Activated CD8-positive, alpha-beta T cell treated with anti-CD3 and anti-CD28 coated beads for 36 hours (primary cell): ENCODE results near the gene WHRN. TPM values are rescaled to one million over a fixed set of nuclear protein-coding genes. Genes with fewer than 3 reads are reported as not detected.
A peak's percentile ranks its signal among the peaks of the same experiment; 100 is the strongest.

Experiments
- ATAC-seq: fragments of 200-7000 bp; cut with Tn5 transposase; one replicate; pipeline ENCODE4 v1.10.0; 2021; ENCODE audit warnings: mild to moderate bottlenecking, moderate library complexity
- CTCF ChIA-PET: fragments of 350-600 bp; sonication (Branson Sonifier 250); formaldehyde crosslinking; loops from one replicate; lab custom pipeline; 2021; ENCODE audit warnings: antibody characterized with exemption; lab: Charles Lee
- POLR2A ChIA-PET: fragments of 350-600 bp; sonication (Branson Sonifier 250); formaldehyde crosslinking; loops from one replicate; lab custom pipeline; 2021; ENCODE audit warnings: antibody characterized with exemption; lab: Charles Lee
- DNase-seq: peaks from one replicate; pipeline ENCODE4 v3.0.0-alpha.2; 2020
- H3K27ac Mint-ChIP-seq: one replicate; pipeline ENCODE4 v1.8.0; 2021; ENCODE audit warnings: mild to moderate bottlenecking, mixed read lengths
- H3K27me3 Mint-ChIP-seq: one replicate; pipeline ENCODE4 v1.8.0; 2021; ENCODE audit warnings: mixed read lengths
- H3K36me3 Mint-ChIP-seq: one replicate; pipeline ENCODE4 v1.8.0; 2021; ENCODE audit warnings: low read depth, mixed read lengths
- H3K4me1 Mint-ChIP-seq: one replicate; pipeline ENCODE4 v1.8.0; 2021; ENCODE audit warnings: low read depth, mixed read lengths
- H3K4me3 Mint-ChIP-seq: one replicate; pipeline ENCODE4 v1.8.0; 2021; ENCODE audit warnings: mild to moderate bottlenecking, moderate library complexity, mixed read lengths
- H3K9me3 Mint-ChIP-seq: one replicate; pipeline ENCODE4 v1.8.0; 2021; ENCODE audit warnings: mixed read lengths
- intact Hi-C: fragments of 100-400 bp; cut with micrococcal nuclease; formaldehyde crosslinking; loops from one replicate; pipeline ENCODE4 v1.10.0; 2022
- total RNA-seq, 2 experiments: library from RNA; stranded (reverse); gene quantifications; one replicate each; pipeline ENCODE4 v1.2.3, GENCODE V29; 2021
- TF ChIP-seq, protein P1 (sequence below): fragments of 200-600 bp; IDR thresholded peaks from one replicate; pipeline ENCODE4 v1.8.0; 2022; ENCODE audit warnings: antibody characterized with exemption, mild to moderate bottlenecking

Gene WHRN
- total RNA-seq, 2 experiments from 2014 or later: 12.6 to 14.9 TPM

DNA sequence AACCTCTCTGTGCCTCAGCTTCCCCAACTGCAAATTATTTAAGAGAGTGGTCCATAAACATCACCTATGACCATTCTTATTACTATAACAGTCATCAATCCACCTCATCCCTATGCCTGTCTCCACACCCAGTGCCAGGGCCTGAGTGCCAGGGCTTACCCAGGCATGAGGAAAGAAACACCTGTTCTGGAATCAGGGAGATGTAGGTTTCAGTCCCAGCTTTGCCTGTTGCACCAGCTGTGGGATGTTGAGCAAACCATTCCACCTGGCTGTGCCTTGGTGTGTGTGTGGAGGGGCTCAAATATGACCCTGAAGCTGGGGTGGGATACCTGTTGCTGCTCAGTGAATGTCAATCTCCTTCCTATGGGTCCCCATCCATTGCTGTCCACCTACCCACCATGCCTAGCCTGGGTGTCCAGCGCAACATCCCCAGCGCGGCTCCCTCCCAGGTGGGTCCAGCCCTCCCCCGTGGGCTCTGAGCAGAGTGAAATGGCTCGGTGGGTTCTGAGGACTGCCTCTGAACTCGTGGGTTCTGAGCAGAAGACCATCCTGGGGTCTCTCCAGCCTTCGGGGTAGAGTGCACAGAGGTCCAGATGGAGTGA is 133.8 kb downstream of the WHRN start:
- CTCF ChIA-PET: interaction anchor here (0.9 to 4.2 kb wide), 2 partner anchors 15 to 33 kb away, joined by 3 to 72 read pairs; partner anchors contain the start of gene AKNA
- H3K27ac Mint-ChIP-seq: peak overlapping the region; percentile 89
- POLR2A ChIA-PET: interaction anchor here (1.0 to 14.2 kb wide), 5 partner anchors 9 to 22 kb away, joined by 3 to 351 read pairs (median 6); partner anchors contain the start of gene AKNA
- peaks cover 90% of the 10 kb centered on the region for H3K4me1 Mint-ChIP-seq
- ATAC-seq (no peak), DNase-seq (no peak)
- peak overlapping the region; percentile 72 for H3K4me3 Mint-ChIP-seq
- H3K36me3 Mint-ChIP-seq: peaks cover 90% of the 10 kb centered on the region
- TF ChIP-seq, protein P1, sequence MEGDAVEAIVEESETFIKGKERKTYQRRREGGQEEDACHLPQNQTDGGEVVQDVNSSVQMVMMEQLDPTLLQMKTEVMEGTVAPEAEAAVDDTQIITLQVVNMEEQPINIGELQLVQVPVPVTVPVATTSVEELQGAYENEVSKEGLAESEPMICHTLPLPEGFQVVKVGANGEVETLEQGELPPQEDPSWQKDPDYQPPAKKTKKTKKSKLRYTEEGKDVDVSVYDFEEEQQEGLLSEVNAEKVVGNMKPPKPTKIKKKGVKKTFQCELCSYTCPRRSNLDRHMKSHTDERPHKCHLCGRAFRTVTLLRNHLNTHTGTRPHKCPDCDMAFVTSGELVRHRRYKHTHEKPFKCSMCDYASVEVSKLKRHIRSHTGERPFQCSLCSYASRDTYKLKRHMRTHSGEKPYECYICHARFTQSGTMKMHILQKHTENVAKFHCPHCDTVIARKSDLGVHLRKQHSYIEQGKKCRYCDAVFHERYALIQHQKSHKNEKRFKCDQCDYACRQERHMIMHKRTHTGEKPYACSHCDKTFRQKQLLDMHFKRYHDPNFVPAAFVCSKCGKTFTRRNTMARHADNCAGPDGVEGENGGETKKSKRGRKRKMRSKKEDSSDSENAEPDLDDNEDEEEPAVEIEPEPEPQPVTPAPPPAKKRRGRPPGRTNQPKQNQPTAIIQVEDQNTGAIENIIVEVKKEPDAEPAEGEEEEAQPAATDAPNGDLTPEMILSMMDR: no peak
- H3K9me3 Mint-ChIP-seq: no peaks in the 10 kb centered on the region
- intact Hi-C loops: no loop called here
- H3K27me3 Mint-ChIP-seq: no peaks in the 10 kb centered on the region

DNA sequence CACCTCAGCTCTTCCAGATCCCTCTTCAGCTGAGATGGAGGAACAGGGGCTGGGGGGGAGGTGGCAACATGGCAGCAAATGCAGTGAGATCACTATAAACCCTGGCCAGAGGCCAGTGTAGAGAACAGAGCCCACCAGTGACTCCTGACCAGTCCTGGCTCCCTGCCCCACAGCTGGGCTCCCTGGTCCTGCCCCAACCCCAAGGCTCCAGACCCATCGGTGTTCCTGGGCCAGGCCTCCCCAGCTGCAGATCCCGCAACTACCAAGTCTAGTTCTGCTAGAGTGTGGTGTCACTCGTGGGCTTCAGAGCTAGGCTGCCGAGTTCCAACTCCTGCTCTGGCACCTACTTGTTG is 134.3 kb downstream of the WHRN start:
- ChIA-PET POLR2A (interaction anchor here (0.8 to 14.2 kb wide), 5 partner anchors 8 to 21 kb away, joined by 3 to 351 read pairs (median 6); partner anchors contain the start of gene AKNA), CTCF (interaction anchor here (0.9 to 4.2 kb wide), 2 partner anchors 15 to 33 kb away, joined by 3 to 72 read pairs; partner anchors contain the start of gene AKNA)
- TF ChIP-seq, protein P1: no peak
- intact Hi-C loops: no loop called here
- H3K9me3 Mint-ChIP-seq: no peaks in the 10 kb centered on the region
- no peaks in the 10 kb centered on the region for H3K27me3 Mint-ChIP-seq
- no peak overlapping the region for H3K4me3 Mint-ChIP-seq
- ATAC-seq: no peak
- peaks cover 92% of the 10 kb centered on the region for H3K4me1 Mint-ChIP-seq
- peaks cover 93% of the 10 kb centered on the region for H3K36me3 Mint-ChIP-seq
- DNase-seq: no peak
- peak overlapping the region; percentile 89 for H3K27ac Mint-ChIP-seq

DNA sequence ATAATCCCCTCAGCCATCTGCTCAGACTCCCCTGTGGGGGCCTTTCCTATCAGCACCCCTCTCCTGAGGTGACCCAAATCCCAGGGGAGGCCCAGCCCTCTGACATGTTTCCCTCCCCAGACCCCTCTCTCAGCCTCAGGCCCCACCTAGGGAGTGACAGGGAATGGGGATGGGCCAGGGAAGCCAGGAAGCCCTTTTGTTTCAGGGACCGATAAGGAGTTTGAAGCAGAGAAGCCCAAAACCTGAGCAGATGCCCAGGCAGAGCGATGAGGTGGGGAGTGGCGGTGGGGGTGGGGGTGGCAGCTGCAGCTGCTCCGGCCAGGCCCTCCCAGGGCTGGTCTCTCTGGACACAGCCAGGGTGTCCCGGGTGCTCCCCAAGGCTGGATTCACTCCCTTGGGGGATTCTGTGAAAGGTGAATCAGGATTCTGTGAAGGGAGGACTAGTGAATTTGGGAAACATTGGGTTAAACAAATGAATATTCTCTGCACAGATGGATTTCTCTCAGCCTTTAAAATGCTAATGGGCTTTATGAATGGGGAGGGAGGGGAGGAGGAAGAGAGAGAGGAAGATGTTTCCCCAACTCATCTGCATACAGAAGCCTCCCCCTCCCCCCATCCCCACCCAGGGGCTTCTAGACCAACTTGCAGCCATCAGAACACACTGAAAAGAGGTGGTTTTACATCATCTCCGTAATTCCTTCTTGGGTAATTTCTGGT is 134.9 kb downstream of the WHRN start:
- peaks cover 93% of the 10 kb centered on the region for H3K36me3 Mint-ChIP-seq
- CTCF ChIA-PET: interaction anchor here (0.9 to 4.2 kb wide), 2 partner anchors 16 to 32 kb away, joined by 3 to 72 read pairs; partner anchors contain the start of gene AKNA

DNA sequence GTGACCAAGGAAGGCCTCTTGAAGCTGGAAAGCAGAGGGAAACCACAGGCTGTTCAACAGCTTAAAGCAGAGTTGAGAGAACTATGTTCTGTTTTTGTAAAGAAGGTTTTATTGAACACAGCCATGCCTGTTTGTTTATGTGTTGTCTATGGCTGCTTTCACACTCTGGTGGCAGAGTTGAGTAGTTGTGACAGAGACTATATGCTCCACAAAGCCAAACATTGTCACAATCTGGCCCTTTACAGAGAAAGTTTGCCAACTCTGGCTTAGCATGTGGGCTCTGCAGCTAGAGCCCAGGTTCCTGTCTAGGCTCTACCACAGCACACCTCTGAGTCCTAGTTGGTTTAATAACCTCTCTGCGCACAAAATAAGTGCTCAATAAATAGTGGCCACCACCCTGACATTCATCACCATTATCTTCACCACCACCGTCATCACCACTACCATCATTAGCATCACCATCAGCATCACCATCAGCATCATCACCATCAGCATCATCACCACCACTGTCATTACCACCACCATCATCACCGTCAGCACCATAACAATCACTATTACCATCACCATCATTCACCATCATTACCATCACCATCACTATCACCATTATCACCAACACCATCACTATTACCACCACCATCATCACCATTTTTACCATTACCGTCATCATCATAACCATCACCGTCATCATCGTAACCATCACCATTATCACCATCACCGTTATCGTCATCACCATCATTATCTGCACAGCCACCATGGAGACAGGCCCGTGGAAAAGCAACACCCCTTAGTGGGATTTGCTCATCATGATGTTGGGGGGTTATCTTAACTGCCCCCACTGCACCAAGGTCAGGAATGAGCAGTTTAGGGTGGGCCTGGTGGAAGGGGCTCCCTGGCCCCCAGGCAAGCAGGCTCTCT is 135.8 kb downstream of the WHRN start:
- Mint-ChIP-seq H3K27ac (peak overlapping the region; percentile 89), H3K4me3 (no peak overlapping the region), H3K36me3 (peaks cover 92% of the 10 kb centered on the region), H3K27me3 (no peaks in the 10 kb centered on the region), H3K4me1 (peaks cover 91% of the 10 kb centered on the region), H3K9me3 (no peaks in the 10 kb centered on the region)
- ChIA-PET POLR2A (interaction anchor here (1.1 to 14.2 kb wide), 6 partner anchors 10 to 20 kb away, joined by 3 to 351 read pairs (median 10); partner anchors contain the start of gene AKNA), CTCF (interaction anchor here (0.6 to 1.5 kb wide), 3 partner anchors 9 to 30 kb away, joined by 3 to 5 read pairs (median 4); no protein-coding TSS in a partner anchor)
- intact Hi-C loops: no loop called here
- DNase-seq: no peak
- TF ChIP-seq, protein P1: no peak
- no peak for ATAC-seq

More for the DNA sequence above, 134.9 kb downstream of the WHRN start:
- H3K9me3 Mint-ChIP-seq: no peaks in the 10 kb centered on the region
- H3K27ac Mint-ChIP-seq: peak overlapping the region; percentile 89
- intact Hi-C loops: no loop called here
- no peak for ATAC-seq
- DNase-seq: no peak
- no peaks in the 10 kb centered on the region for H3K27me3 Mint-ChIP-seq
- TF ChIP-seq, protein P1: no peak
- peaks cover 92% of the 10 kb centered on the region for H3K4me1 Mint-ChIP-seq
- POLR2A ChIA-PET: interaction anchor here (0.8 to 14.2 kb wide), 4 partner anchors 8 to 18 kb away, joined by 3 to 351 read pairs (median 24); partner anchors contain the start of gene AKNA
- H3K4me3 Mint-ChIP-seq: no peak overlapping the region
